GM10847 (cell line): Measurements from ENCODE around the gene LGI2.

ENCODE experiments used
- POLR2A ChIP-seq: IDR thresholded peaks from 2 replicates; pipeline ENCODE4 v1.6.1; 2011; ENCODE audit not compliant: insufficient read length; ENCODE audit errors: extremely low read depth

The LGI2 gene, protein sequence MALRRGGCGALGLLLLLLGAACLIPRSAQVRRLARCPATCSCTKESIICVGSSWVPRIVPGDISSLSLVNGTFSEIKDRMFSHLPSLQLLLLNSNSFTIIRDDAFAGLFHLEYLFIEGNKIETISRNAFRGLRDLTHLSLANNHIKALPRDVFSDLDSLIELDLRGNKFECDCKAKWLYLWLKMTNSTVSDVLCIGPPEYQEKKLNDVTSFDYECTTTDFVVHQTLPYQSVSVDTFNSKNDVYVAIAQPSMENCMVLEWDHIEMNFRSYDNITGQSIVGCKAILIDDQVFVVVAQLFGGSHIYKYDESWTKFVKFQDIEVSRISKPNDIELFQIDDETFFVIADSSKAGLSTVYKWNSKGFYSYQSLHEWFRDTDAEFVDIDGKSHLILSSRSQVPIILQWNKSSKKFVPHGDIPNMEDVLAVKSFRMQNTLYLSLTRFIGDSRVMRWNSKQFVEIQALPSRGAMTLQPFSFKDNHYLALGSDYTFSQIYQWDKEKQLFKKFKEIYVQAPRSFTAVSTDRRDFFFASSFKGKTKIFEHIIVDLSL

DNA sequence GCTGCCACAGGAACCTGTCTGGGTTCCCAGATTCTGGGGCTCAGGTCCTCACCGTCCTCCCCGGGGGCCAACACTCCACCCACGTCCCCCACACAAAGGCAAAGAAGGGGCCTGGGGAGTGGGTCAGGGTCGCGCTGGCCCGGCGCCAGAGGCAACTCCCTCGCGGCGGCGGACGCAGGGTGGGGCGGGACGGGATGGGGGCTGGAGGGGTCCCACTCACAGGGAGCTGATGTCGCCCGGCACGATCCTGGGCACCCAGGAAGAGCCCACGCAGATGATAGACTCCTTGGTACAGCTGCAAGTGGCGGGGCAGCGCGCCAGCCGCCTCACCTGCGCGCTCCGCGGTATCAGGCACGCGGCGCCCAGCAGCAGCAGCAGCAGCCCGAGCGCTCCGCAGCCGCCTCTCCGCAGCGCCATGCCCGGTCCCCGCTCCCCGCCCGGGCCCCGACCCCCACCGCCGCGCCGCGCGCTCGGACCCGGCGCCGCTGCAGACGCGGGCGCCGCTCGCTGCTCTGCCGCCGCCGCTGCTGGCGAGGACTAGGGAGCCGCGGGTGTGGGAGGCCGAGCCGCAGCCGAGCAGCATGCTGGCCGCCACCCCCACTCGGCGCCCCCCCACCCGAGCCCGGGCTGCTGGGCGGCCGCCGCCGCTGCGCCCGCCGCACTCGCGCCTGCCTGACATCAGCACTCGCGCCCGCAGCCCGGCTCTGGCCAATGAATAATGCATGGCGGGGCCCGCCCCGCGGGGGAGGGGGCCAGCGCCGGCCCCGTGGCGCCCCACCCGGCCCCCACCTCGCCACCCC, at the start of gene LGI2:
Gene LGI2, minus strand, starts transcription at position 670 of the 800 bp plus-strand sequence. Its CDS starts 253 bp downstream, at position 417.
- TF ChIP-seq POLR2A = no peak

DNA sequence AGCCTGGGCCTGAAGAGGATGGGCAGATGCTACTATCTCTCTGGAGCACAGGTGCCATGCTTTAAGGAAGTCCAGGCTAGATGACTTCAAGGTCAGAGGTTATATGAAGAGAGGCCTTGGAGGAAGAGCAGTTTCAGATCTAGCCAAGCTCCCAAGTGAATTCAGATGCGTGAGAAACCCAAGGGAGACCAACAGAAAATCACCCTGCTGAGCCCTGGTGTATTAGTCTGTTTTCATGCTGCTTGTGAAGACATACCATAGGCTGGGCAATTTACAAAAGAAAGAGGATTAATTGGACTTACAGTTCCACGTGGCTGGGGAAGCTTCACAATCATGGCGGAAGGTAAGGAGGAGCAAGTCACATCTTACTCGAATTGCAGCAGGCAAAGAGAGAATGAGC, 47.8 kb upstream of the LGI2 start:
- TF ChIP-seq POLR2A = no peak

DNA sequence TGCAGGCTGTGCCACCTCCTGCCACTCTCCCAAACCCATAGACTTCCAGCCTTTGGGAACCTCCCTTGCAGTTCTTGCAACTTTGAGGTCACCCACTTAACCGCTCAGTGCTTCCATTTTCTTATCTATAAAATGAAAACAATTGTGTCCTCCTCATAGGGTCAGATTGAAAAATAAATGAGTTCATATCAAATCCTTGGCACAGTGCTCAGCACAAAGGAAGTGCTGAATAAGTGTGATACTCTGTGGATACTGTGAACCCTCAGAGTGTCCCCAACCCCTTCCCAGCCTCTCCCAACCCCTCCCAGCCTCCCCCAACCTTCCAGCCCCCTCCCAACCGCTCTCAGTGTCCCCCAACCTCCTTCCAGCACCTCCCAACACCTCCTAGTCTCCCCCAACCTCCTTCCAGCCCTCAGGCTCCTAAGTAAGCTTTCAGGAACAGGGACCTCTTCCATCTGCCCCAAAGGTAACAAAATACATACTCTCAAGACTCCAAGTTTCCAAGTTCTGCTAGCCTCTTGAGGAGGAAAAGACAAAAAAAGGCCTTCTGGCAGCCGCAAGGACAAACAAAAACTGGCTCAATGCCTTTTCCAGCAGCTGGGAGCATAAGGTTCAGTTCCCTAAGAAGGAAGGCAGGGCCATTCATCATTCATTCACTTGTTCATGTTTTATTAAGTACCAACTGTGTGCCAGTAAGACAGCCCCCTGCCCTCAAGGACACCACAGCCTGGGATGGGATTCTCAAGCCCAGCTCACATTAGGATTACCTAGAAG, 46.1 kb upstream of the LGI2 start:
- no peak for TF ChIP-seq POLR2A

DNA sequence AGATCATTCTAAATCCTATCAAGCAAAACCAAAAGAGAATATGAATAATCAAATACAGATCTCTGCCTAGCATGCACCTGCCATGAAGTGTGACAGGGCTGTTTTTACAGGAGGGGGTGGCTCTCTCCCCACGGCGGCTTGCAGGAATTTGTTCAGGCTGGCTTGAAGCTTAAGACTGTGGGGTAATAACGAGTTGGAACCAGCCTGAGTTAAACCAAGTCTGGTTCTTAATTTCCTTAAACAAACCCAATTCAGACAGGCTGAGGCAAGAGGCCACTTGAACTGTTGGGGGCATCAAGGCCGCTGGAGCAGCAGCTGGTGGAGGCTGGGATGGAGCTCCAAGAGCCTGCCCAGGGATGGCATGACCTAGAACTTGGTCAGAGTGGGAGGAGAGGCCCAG, 45.1 kb upstream of the LGI2 start:
- no peak for TF ChIP-seq POLR2A

DNA sequence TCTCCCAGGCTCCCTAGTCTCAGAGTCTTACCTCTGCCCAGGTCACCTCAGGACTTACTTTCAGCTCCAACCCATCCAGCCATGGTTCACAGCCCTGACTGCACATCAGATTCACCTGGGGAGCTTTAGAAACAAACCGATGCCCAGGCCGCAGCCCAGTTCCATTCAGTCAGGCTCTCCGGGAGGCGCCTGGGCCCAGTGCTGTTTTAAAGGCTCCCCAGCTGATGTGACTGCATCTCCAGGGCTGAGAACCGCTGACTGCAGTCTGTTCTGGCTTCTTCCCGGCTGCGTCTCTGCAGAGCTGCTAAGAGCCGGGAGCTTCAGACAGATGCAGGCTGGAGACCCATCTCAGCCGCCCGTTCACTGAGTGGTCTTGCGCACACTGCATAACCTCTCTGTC, 44.4 kb upstream of the LGI2 start:
- TF ChIP-seq POLR2A = no peak

DNA sequence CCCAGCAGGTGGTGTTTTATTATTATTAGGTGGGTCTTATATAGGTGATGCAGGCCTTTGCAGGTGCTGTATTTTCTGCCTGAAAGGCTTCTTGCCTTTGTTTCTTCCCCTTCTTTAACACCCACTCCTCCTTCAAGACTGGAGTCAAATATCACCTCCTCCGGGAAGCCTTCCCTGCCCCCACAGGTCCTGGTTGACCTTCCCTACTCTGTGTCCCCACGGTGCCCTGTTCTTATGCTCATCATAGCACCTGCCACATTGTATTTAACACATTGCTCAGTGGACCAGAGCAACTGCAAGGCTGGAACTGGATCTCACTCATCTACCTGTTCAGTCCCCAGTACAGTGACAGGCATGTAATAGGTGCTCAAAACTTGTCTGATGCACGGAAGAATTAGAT, 39.8 kb upstream of the LGI2 start:
- no peak for TF ChIP-seq POLR2A

DNA sequence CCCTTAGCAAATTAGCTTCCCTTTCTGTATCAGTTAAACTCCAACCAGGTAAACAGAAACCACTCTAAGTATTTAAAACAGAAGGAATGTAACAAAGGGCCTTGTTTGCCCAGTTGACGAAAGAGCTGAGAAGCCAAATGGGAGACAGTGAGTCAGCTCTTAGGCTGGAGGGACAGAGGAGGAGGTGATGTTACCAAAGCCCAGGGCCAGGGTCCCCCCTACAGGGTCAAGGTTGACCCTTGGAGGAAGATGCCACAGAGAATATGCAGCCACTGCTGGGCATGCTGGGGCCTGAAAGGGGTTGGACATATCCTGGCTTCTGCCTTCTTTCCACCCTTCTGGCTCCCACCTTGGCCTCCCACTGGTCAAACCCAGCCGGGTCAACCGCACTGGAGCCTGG, 38.3 kb upstream of the LGI2 start:
- no peak for TF ChIP-seq POLR2A

DNA sequence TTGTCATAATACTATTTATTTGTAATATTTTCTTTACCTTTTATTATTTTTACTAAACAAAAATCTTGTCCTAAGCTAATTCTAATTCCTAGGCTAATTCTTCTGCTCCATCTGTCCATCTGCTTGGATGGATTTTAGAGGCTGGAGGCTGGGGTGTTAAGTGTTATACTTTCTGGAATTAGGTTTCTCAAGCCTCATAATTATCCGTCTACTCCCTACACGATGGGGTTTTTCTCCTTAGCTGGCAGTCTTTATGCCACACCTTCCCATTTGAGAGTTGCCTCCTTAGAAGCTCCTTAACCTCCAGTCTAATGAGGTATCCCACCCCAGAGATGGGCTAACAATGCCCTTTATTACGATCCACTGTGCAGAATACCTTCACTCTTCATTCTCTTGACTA, 37.6 kb upstream of the LGI2 start:
- TF ChIP-seq POLR2A = no peak

DNA sequence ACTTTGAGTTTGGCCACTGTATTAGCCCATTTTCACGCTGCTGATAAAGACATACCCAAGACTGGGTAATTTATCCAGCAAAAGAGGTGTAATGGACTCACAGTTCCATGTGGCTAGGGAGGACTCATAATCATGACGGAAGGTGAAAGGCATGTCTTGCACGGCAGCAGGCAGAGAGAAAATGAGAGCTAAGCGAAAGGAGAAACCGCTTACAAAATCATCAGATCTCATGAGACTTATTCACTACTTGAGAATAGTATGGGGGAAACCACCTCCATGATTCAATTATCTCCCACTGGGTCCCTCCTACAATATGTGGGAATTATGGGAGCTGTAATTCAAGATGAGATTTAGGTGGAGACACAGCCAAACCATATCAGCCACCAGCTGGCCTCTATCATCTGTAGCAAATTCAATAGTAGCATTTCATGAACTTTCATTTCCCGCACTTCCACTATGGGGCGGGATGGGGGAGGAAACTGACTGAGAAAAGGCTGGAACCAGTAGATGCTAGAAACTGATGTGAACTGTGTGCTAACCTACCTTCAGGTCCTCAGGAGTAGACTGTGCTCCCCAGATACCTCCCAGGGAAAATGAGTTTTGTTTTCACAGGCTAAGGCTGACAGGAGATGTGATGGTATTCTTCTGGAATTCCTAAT, 35.3 kb upstream of the LGI2 start:
- TF ChIP-seq POLR2A = no peak

DNA sequence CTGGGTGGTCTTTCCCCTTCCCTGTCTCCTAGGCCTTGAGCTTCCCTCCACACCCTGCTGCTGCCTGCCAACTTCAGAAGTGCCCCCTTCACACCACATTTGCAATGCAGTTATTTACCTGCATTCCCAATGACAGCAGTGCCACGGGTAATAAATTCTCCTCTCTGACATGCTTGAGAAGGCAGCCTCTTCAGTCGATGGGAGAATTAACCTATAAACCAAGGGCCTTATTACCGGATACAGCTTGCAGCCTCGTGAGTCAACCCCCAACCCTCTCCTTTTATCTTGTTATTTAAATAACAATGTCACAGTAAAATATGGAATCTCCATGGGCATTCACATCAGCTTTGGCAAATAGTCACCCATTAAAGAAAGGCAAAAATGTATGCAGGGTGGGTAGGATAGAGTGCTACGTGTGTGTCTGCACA, 34.7 kb upstream of the LGI2 start:
- no peak for TF ChIP-seq POLR2A

DNA sequence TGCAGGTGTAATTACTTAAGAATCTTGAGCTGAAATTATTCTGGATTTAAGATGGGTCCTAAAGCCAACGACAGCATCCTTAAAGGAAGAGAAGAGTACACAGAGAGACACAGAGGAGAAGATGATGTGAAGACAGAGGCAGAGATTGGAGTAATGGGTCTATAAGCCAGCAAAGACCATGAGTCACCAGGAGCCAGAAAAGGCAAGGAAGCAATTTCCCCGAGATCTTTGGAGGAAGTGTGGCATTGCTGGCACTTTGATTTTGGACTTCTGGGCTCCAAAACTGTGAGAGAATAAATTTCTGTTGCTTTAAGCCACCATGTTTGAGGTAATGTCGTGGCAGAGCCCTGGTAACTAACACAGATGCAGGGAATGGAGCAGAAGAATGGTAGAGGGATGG, 32.4 kb upstream of the LGI2 start:
- no peak for TF ChIP-seq POLR2A

DNA sequence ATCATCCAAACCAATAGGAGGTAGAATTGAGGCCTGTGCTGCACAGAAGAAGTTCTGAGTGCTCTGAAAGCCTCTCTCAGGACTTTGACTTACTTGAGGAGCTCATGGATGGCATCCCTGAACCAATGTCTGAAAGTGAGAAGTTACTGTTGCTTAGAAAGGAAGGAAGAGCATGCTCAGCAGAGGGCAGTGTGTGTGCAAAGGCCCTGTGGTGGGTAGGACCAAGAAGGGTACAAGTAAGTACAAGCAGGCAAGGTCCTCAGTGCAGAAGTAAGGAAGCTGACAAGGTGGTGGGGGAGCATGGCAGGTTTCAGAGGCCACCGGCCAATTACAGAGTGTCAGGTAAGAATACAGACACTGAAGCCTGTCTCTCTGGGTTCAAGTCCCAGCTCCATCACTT, 31.4 kb upstream of the LGI2 start:
- no peak for TF ChIP-seq POLR2A

DNA sequence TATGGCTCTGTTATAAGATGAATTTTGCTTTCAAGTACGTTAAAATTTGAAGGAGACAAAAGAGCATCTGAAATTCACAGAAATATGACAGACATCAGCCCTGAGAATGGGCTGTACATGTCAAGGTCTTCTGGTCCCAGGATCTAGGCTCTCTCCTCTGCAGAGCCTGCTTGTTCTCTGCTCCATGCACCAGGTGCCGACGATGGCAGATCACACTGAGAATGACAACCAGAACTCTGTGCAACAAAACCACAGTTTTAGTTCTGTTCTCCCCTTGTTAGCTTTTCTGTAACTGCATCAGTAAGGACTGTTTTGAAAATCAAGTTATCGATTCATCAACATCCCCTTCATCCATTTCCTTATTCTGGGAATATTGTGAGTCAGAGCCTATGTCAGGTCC, 30.9 kb upstream of the LGI2 start:
- no peak for TF ChIP-seq POLR2A

DNA sequence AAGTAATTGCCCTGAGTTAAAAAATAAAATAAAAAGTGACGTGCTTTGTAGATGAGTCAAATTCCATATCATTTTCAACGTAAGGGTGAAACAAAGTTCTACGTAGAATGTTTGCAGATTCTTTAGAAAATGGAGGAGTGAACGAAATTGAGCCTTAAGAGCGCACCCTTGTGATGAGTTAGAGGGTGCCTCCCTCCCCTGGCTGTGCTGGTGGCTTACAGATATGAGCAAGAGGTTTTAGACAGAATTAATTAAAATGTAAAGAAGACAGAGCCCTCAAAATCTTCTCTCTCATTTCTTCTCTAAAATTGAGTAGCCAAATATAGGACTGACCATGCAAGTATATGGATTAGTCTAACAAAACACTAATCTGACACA, 30.2 kb upstream of the LGI2 start:
- TF ChIP-seq POLR2A = no peak

DNA sequence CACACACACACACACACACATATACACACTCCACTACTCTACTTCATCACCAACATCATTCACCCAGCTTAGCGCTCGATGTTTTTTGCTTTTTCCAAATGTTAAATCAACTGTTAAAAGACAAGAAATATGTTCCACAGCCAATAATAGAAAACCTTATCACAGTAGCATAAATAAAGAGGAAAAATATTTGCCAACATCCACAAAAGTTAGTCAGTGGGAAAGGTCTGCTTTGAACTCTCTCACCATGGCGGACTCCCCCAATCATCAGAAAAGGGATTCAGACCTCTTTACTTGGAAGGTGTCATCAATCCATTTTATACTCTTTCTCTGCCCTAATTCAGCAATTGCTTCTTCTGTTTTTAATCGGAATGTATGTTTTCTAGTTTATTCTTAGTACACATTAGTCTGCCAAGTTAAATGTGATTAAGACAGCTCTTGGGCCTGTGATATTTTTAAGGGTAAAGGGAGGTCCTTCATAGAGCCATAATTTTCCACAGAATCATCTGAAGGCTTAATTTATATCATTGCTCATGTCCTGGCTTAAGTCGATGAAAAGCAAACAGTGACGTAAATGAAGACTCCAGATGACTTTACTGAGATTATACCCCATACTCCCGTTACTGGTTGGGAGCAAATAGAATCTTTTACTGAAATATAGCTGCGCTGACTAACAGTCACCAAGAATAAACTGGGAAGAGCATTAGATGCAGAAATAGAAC, 29.7 kb upstream of the LGI2 start:
- TF ChIP-seq POLR2A = no peak

DNA sequence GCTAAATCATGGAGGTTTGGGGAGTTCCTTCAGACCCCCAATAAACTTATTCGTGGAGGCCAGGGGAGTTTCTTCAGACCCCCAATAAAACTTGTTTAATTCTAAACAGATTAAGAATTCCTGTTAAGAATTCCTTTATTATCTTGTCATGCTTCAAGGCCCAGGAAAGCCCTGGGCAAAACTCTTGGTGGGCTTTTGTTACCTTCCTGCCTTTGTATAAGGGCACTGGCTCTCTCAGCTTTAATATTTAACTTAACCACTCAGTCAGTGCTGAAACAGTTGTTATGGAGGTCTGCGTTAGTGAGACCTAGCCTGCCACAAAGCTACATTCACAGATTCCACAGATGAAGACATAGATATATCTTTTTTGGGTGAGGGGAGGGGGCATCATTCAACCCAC, 29.0 kb upstream of the LGI2 start:
- TF ChIP-seq POLR2A = no peak
